ENCODE data around the gene RSPO3. TPM values are rescaled to one million over a fixed set of nuclear protein-coding genes. Genes with fewer than 3 reads are reported as not detected.

The RSPO3 gene
- total RNA-seq, 2 experiments from 2014 or later = not detected

- H3K9me2 ChIP-seq (ENCODE audit: insufficient read depth, low read length) = no peaks in the 10 kb centered on the region
- H3K4me3 ChIP-seq (ENCODE audit: low read depth, low read length, poor library complexity, severe bottlenecking) = no peak overlapping the region
- no peaks in the 10 kb centered on the region for H3K36me3 ChIP-seq (ENCODE audit: insufficient read depth, low read length)
- H3K9me3 ChIP-seq (ENCODE audit: low read length) = no peaks in the 10 kb centered on the region
- no peak overlapping the region for H2AFZ ChIP-seq (ENCODE audit: low read length)
- TF ChIP-seq CTCF (conservative IDR thresholded peaks at IDR 0.05; ENCODE audit: low read length) (no peak), EZH2phosphoT487 (IDR thresholded peaks at IDR 0.05; ENCODE audit: borderline replicate concordance, low read depth, low read length) (no peak)
- H3K79me2 ChIP-seq (ENCODE audit: insufficient read depth, low read depth, low read length) = no peaks in the 10 kb centered on the region
- ChIA-PET CTCF (ENCODE audit: unreplicated experiment) (no interaction called here), POLR2A (interaction anchor here (1.1 kb wide), 1 partner anchor 20 kb away, joined by 3 read pairs; no protein-coding TSS in a partner anchor)
- H3K4me2 ChIP-seq (ENCODE audit: low read length) = no peak overlapping the region
- no peaks in the 10 kb centered on the region for H4K20me1 ChIP-seq (ENCODE audit: insufficient read depth, low read length)
- intact Hi-C loops (cut with micrococcal nuclease; ENCODE audit: unreplicated experiment) = no loop called here
- no peak for DNase-seq (ENCODE audit: low spot score)
- no peaks in the 10 kb centered on the region for H3K4me1 ChIP-seq (ENCODE audit: insufficient read depth, low read length, poor library complexity, severe bottlenecking)
- no peak overlapping the region for H3K27ac ChIP-seq (ENCODE audit: low read depth, low read length, poor library complexity, severe bottlenecking)
- no TSS peak for BruUV-seq (replicated peaks)
Measured at GRCh38 chr6:127176146-127176545, 57.7 kb downstream of the RSPO3 start.

GRCh38 chr6:127177030-127177922, 58.8 kb downstream of the RSPO3 start:
- no peaks in the 10 kb centered on the region for H4K20me1 ChIP-seq (ENCODE audit: insufficient read depth, low read length)
- H3K4me1 ChIP-seq (ENCODE audit: insufficient read depth, low read length, poor library complexity, severe bottlenecking) = no peaks in the 10 kb centered on the region
- ChIA-PET CTCF (ENCODE audit: unreplicated experiment) (no interaction called here), POLR2A (no interaction called here)
- intact Hi-C loops (cut with micrococcal nuclease; ENCODE audit: unreplicated experiment) = no loop called here
- BruUV-seq (replicated peaks) = no TSS peak
- no peak overlapping the region for H3K4me3 ChIP-seq (ENCODE audit: low read depth, low read length, poor library complexity, severe bottlenecking)
- H3K27ac ChIP-seq (ENCODE audit: low read depth, low read length, poor library complexity, severe bottlenecking) = no peak overlapping the region
- no peaks in the 10 kb centered on the region for H3K79me2 ChIP-seq (ENCODE audit: insufficient read depth, low read depth, low read length)
- DNase-seq (ENCODE audit: low spot score) = no peak
- no peak overlapping the region for H3K4me2 ChIP-seq (ENCODE audit: low read length)
- H3K9me2 ChIP-seq (ENCODE audit: insufficient read depth, low read length) = no peaks in the 10 kb centered on the region
- no peaks in the 10 kb centered on the region for H3K9me3 ChIP-seq (ENCODE audit: low read length)
- H3K36me3 ChIP-seq (ENCODE audit: insufficient read depth, low read length) = no peaks in the 10 kb centered on the region
- H2AFZ ChIP-seq (ENCODE audit: low read length) = no peak overlapping the region
- TF ChIP-seq EZH2phosphoT487 (IDR thresholded peaks at IDR 0.05; ENCODE audit: borderline replicate concordance, low read depth, low read length) (no peak), CTCF (conservative IDR thresholded peaks at IDR 0.05; ENCODE audit: low read length) (no peak)

- Histone ChIP-seq H3K79me2 (ENCODE audit: insufficient read depth, low read depth, low read length) (no peaks in the 10 kb centered on the region), H3K9me2 (ENCODE audit: insufficient read depth, low read length) (no peaks in the 10 kb centered on the region), H3K4me3 (ENCODE audit: low read depth, low read length, poor library complexity, severe bottlenecking) (no peak overlapping the region), H3K27ac (ENCODE audit: low read depth, low read length, poor library complexity, severe bottlenecking) (no peak overlapping the region), H3K4me1 (ENCODE audit: insufficient read depth, low read length, poor library complexity, severe bottlenecking) (no peaks in the 10 kb centered on the region), H3K9me3 (ENCODE audit: low read length) (no peaks in the 10 kb centered on the region), H2AFZ (ENCODE audit: low read length) (no peak overlapping the region), H3K36me3 (ENCODE audit: insufficient read depth, low read length) (no peaks in the 10 kb centered on the region), H4K20me1 (ENCODE audit: insufficient read depth, low read length) (no peaks in the 10 kb centered on the region), H3K4me2 (ENCODE audit: low read length) (no peak overlapping the region)
- ChIA-PET CTCF (ENCODE audit: unreplicated experiment) (no interaction called here), POLR2A (interaction anchor here (0.6 kb wide), 1 partner anchor 87 kb away, joined by 4 read pairs; no protein-coding TSS in a partner anchor)
- BruUV-seq (replicated peaks) = no TSS peak
- intact Hi-C loops (cut with micrococcal nuclease; ENCODE audit: unreplicated experiment) = no loop called here
- no peak for DNase-seq (ENCODE audit: low spot score)
- no peak for TF ChIP-seq CTCF (conservative IDR thresholded peaks at IDR 0.05; ENCODE audit: low read length)
- no peak for TF ChIP-seq EZH2phosphoT487 (IDR thresholded peaks at IDR 0.05; ENCODE audit: borderline replicate concordance, low read depth, low read length)
Measured at GRCh38 chr6:127177923-127178231, 59.4 kb downstream of the RSPO3 start.
